ENCODE results near the gene TBC1D22A. TPM values are rescaled to one million over a fixed set of nuclear protein-coding genes. Genes with fewer than 3 reads are reported as not detected.

The TBC1D22A gene
- polyA plus RNA-seq, 1 experiment = 19.8 TPM

GRCh38 chr22:47145883-47146282 is 383.4 kb downstream of the TBC1D22A start:
- ChIA-PET CTCF (no interaction called here), POLR2A (no interaction called here)
- Histone ChIP-seq H3K4me3 (ENCODE audit: low read depth, low read length) (no peak overlapping the region), H3K27me3 (ENCODE audit: control insufficient read depth, insufficient read depth, low read length) (no peaks in the 10 kb centered on the region), H3K9me3 (ENCODE audit: control insufficient read depth, insufficient read depth, low read length) (no peaks in the 10 kb centered on the region; the same call in 1 of the 2 replicates), H3K27ac (ENCODE audit: low read depth, low read length) (no peak overlapping the region)
- TF ChIP-seq, protein P1, sequence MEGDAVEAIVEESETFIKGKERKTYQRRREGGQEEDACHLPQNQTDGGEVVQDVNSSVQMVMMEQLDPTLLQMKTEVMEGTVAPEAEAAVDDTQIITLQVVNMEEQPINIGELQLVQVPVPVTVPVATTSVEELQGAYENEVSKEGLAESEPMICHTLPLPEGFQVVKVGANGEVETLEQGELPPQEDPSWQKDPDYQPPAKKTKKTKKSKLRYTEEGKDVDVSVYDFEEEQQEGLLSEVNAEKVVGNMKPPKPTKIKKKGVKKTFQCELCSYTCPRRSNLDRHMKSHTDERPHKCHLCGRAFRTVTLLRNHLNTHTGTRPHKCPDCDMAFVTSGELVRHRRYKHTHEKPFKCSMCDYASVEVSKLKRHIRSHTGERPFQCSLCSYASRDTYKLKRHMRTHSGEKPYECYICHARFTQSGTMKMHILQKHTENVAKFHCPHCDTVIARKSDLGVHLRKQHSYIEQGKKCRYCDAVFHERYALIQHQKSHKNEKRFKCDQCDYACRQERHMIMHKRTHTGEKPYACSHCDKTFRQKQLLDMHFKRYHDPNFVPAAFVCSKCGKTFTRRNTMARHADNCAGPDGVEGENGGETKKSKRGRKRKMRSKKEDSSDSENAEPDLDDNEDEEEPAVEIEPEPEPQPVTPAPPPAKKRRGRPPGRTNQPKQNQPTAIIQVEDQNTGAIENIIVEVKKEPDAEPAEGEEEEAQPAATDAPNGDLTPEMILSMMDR (IDR thresholded peaks at IDR 0.05; ENCODE audit: low read depth, low read length) = no peak
- no peak for DNase-seq (ENCODE audit: low read depth, low spot score)

GRCh38 chr22:47146391-47146790 is 383.9 kb downstream of the TBC1D22A start:
- Histone ChIP-seq H3K27ac (ENCODE audit: low read depth, low read length) (no peak overlapping the region), H3K4me3 (ENCODE audit: low read depth, low read length) (no peak overlapping the region), H3K9me3 (ENCODE audit: control insufficient read depth, insufficient read depth, low read length) (no peaks in the 10 kb centered on the region; the same call in 1 of the 2 replicates), H3K27me3 (ENCODE audit: control insufficient read depth, insufficient read depth, low read length) (no peaks in the 10 kb centered on the region)
- no peak for DNase-seq (ENCODE audit: low read depth, low spot score)
- ChIA-PET POLR2A (no interaction called here), CTCF (no interaction called here)
- TF ChIP-seq, protein P1 (IDR thresholded peaks at IDR 0.05; ENCODE audit: low read depth, low read length) = no peak

DNA sequence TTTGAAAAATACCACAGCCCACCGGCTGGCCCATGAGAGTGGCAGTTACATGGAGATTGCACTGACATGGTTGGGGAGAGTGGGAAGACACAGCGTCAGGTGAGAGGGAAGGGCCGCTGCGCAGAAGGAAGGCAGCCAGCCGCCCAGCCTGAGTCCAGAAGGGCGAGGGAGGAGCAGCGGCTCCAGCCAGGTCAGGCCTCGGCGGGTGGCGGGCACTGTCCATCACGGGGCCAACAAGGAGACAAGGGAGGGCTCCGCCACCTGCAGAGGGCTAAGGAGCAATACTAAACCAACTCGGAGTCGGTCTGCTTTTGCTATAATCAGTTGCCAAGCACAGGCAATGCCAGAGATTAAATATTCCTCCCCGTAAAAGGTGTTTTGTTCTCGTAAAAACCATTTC is 384.5 kb downstream of the TBC1D22A start:
- ChIA-PET POLR2A (no interaction called here), CTCF (no interaction called here)
- no peak overlapping the region for H3K4me3 ChIP-seq (ENCODE audit: low read depth, low read length)
- no peak for DNase-seq (ENCODE audit: low read depth, low spot score)
- TF ChIP-seq, protein P1 (IDR thresholded peaks at IDR 0.05; ENCODE audit: low read depth, low read length) = no peak
- H3K27ac ChIP-seq (ENCODE audit: low read depth, low read length) = no peak overlapping the region
- H3K27me3 ChIP-seq (ENCODE audit: control insufficient read depth, insufficient read depth, low read length) = no peaks in the 10 kb centered on the region
- no peaks in the 10 kb centered on the region; the same call in 1 of the 2 replicates for H3K9me3 ChIP-seq (ENCODE audit: control insufficient read depth, insufficient read depth, low read length)

DNA sequence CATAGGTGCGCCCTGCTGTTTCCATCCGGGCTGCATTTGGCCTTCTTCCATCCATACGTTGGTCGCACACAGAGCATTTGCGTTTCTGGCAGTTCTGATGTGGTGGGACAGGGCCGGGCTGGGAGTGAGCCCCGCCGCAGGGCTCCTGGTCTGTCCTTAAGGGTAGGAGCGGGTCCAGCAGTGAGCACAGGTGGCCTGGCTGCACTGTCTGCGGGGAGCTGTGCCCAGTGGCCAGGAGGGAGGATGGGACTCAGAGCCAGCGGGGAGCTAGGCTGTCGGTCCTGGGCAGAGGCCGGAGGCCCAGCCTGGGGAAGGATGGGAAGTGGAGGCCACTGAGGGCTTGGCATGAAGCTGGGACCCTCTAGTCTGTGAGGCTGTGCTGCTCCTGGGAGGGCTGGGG is 385.1 kb downstream of the TBC1D22A start:
- Histone ChIP-seq H3K27ac (ENCODE audit: low read depth, low read length) (no peak overlapping the region), H3K27me3 (ENCODE audit: control insufficient read depth, insufficient read depth, low read length) (no peaks in the 10 kb centered on the region), H3K9me3 (ENCODE audit: control insufficient read depth, insufficient read depth, low read length) (peaks cover 6% of the 10 kb centered on the region), H3K4me3 (ENCODE audit: low read depth, low read length) (no peak overlapping the region)
- CTCF ChIA-PET = no interaction called here
- POLR2A ChIA-PET = interaction anchor here (0.7 kb wide), 1 partner anchor 9 kb away, joined by 3 read pairs; no protein-coding TSS in a partner anchor
- no peak for DNase-seq (ENCODE audit: low read depth, low spot score)
- TF ChIP-seq, protein P1 (IDR thresholded peaks at IDR 0.05; ENCODE audit: low read depth, low read length) = no peak

- ChIA-PET CTCF (no interaction called here), POLR2A (no interaction called here)
- TF ChIP-seq, protein P1 (IDR thresholded peaks at IDR 0.05; ENCODE audit: low read depth, low read length) = no peak
These were observed 386.1 kb downstream of the TBC1D22A start for GRCh38 chr22:47148510-47148909.

More at GRCh38 chr22:47148510-47148909, 386.1 kb downstream of the TBC1D22A start:
- Histone ChIP-seq H3K27me3 (ENCODE audit: control insufficient read depth, insufficient read depth, low read length) (no peaks in the 10 kb centered on the region), H3K4me3 (ENCODE audit: low read depth, low read length) (no peak overlapping the region), H3K9me3 (ENCODE audit: control insufficient read depth, insufficient read depth, low read length) (peaks cover 11% of the 10 kb centered on the region), H3K27ac (ENCODE audit: low read depth, low read length) (no peak overlapping the region)
- DNase-seq (ENCODE audit: low read depth, low spot score) = no peak

Measured in AG04450 (cell line).